Measurements from ENCODE around the gene PXT1. TPM values are rescaled to one million over a fixed set of nuclear protein-coding genes. Genes with fewer than 3 reads are reported as not detected.
"Not testable (repeated sequence)": the region's sequence is repeated elsewhere in the genome, so short reads cannot be mapped to it uniquely, and the experiment has no call there.

The PXT1 gene
- total RNA-seq, 2 experiments from 2014 or later, result 0.22 to 0.36 TPM

GRCh38 chr6:36418558-36418957 lies 24.1 kb downstream of the PXT1 start:
- TF ChIP-seq CTCF (IDR thresholded peaks at IDR 0.05), result no peak
- no peak overlapping the region for H3K27ac Mint-ChIP-seq
- POLR2A ChIA-PET, result no interaction called here
- H3K4me3 Mint-ChIP-seq, result no peak overlapping the region
- ATAC-seq, result no peak
- no peaks in the 10 kb centered on the region for H3K9me3 Mint-ChIP-seq
- no peak for DNase-seq
- no peaks in the 10 kb centered on the region for H3K36me3 Mint-ChIP-seq (ENCODE audit: low read depth)
- intact Hi-C loops (cut with micrococcal nuclease), result no loop called here
- CTCF ChIA-PET, result interaction anchor here (1.0 to 1.3 kb wide), 3 partner anchors 14 to 197 kb away, joined by 3 to 4 read pairs (median 3); no protein-coding TSS in a partner anchor
- peaks cover 5% of the 10 kb centered on the region for H3K4me1 Mint-ChIP-seq (ENCODE audit: low read depth)
- H3K27me3 Mint-ChIP-seq, result no peaks in the 10 kb centered on the region

- Mint-ChIP-seq H3K9me3 (no peaks in the 10 kb centered on the region), H3K27ac (no peak overlapping the region), H3K4me3 (no peak overlapping the region), H3K27me3 (no peaks in the 10 kb centered on the region), H3K36me3 (ENCODE audit: low read depth) (no peaks in the 10 kb centered on the region), H3K4me1 (ENCODE audit: low read depth) (no peaks in the 10 kb centered on the region)
- DNase-seq (no peak), ATAC-seq (no peak)
- POLR2A ChIA-PET, result no interaction called here
- TF ChIP-seq CTCF (IDR thresholded peaks at IDR 0.05), result no peak
- CTCF ChIA-PET, result no interaction called here
- intact Hi-C loops (cut with micrococcal nuclease), result no loop called here
Observed at GRCh38 chr6:36414481-36414880, 28.2 kb downstream of the PXT1 start.

- CTCF ChIA-PET, result no interaction called here
Observed at GRCh38 chr6:36413489-36414480, 28.9 kb downstream of the PXT1 start.

GRCh38 chr6:36409718-36410117 lies 32.9 kb downstream of the PXT1 start:
- POLR2A ChIA-PET; DNase-seq; H3K27ac Mint-ChIP-seq; intact Hi-C loops (cut with micrococcal nuclease); H3K36me3 Mint-ChIP-seq (ENCODE audit: low read depth); H3K9me3 Mint-ChIP-seq; H3K27me3 Mint-ChIP-seq; ATAC-seq; H3K4me1 Mint-ChIP-seq (ENCODE audit: low read depth); CTCF ChIA-PET; H3K4me3 Mint-ChIP-seq: not testable (repeated sequence)

More at GRCh38 chr6:36413489-36414480, 28.9 kb downstream of the PXT1 start:
- ATAC-seq (no peak), DNase-seq (no peak)
- Mint-ChIP-seq H3K4me1 (ENCODE audit: low read depth) (no peaks in the 10 kb centered on the region), H3K36me3 (ENCODE audit: low read depth) (no peaks in the 10 kb centered on the region), H3K27ac (no peak overlapping the region), H3K4me3 (no peak overlapping the region), H3K9me3 (no peaks in the 10 kb centered on the region), H3K27me3 (peaks cover 2% of the 10 kb centered on the region)
- TF ChIP-seq CTCF (IDR thresholded peaks at IDR 0.05), result no peak
- intact Hi-C loops (cut with micrococcal nuclease), result no loop called here
- POLR2A ChIA-PET, result no interaction called here

GRCh38 chr6:36404164-36404563 lies 38.5 kb downstream of the PXT1 start:
- ChIA-PET CTCF (interaction anchor here (1.1 kb wide), 1 partner anchor 18 kb away, joined by 3 read pairs; no protein-coding TSS in a partner anchor), POLR2A (no interaction called here)
- intact Hi-C loops (cut with micrococcal nuclease), result no loop called here

More at GRCh38 chr6:36404164-36404563, 38.5 kb downstream of the PXT1 start:
- Mint-ChIP-seq H3K4me1 (ENCODE audit: low read depth) (peaks cover 2% of the 10 kb centered on the region), H3K27me3 (peaks cover 5% of the 10 kb centered on the region), H3K27ac (no peak overlapping the region), H3K4me3 (no peak overlapping the region), H3K9me3 (no peaks in the 10 kb centered on the region), H3K36me3 (ENCODE audit: low read depth) (no peaks in the 10 kb centered on the region)
- DNase-seq (no peak), ATAC-seq (no peak)
- TF ChIP-seq CTCF (IDR thresholded peaks at IDR 0.05), result no peak
